Measurements from ENCODE around the gene ADD3. TPM values are rescaled to one million over a fixed set of nuclear protein-coding genes. Genes with fewer than 3 reads are reported as not detected.

Gene ADD3
- total RNA-seq, 1 experiment from 2014 or later, result 32.4 TPM

DNA sequence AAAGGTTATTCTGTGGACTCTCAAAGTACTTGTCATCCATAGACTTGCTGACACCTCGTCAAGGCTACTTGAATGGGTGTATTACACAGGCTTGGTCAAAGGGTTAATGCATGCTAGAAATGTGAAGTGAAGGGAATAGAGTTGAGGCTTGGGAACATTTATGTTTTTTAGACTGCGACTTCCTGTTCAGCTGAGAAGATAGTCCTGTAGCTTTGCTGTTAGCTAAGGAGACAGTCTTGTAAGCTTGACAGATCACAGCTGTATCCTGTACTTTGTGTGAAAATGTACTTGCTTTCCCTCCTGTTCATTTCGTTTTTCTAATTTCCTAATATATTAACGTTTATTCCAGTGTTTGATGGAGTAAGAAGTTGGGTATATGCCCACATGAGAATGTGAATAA is 52.1 kb downstream of the ADD3 start:
- H3K9me3 ChIP-seq (ENCODE audit: control insufficient read depth, insufficient read depth, low read depth, low read length), result no peaks in the 10 kb centered on the region
- ChIA-PET CTCF (no interaction called here), POLR2A (no interaction called here)
- TF ChIP-seq SIN3A (IDR thresholded peaks at IDR 0.05; ENCODE audit: borderline replicate concordance, insufficient read depth, low read depth, low read length) (no peak), POLR2AphosphoS5 (IDR thresholded peaks at IDR 0.05; ENCODE audit: low read depth, low read length) (no peak), REST (IDR thresholded peaks at IDR 0.05; ENCODE audit: insufficient read depth in 1 of 2, low read depth in 2 of 2, low read length in 1 of 2) (no peak)
- DNase-seq (ENCODE audit: low read depth, low spot score), result no peak
- no TSS peak for BruUV-seq (replicated peaks)
- in situ Hi-C loops (cut with HindIII; ENCODE audit: low pct_unique_long_range_greater_than_20kb, low sequenced_read_pairs), result no loop called here
- intact Hi-C loops (cut with micrococcal nuclease; ENCODE audit: unreplicated experiment), result no loop called here
- H3K4me1 ChIP-seq (ENCODE audit: control insufficient read depth, insufficient read depth, low read length), result no peaks in the 10 kb centered on the region
- H3K27ac ChIP-seq (ENCODE audit: low read length), result no peak overlapping the region
- H3K36me3 ChIP-seq (ENCODE audit: control insufficient read depth, insufficient read depth, low read length), result no peaks in the 10 kb centered on the region
- no peak overlapping the region for H3K4me3 ChIP-seq (ENCODE audit: low read depth in 2 of 2, low read length in 2 of 2)
- no peak for ATAC-seq
- H3K27me3 ChIP-seq (ENCODE audit: control insufficient read depth, insufficient read depth, low read length), result no peaks in the 10 kb centered on the region

GRCh38 chr10:110061687-110062086 is 53.9 kb downstream of the ADD3 start:
- POLR2A ChIA-PET, result no interaction called here
- no TSS peak for BruUV-seq (replicated peaks)
- CTCF ChIA-PET, result no interaction called here

More at GRCh38 chr10:110061687-110062086, 53.9 kb downstream of the ADD3 start:
- intact Hi-C loops (cut with micrococcal nuclease; ENCODE audit: unreplicated experiment), result no loop called here
- in situ Hi-C loops (cut with HindIII; ENCODE audit: low pct_unique_long_range_greater_than_20kb, low sequenced_read_pairs), result no loop called here
- ATAC-seq (no peak), DNase-seq (ENCODE audit: low read depth, low spot score) (no peak)
- TF ChIP-seq SIN3A (IDR thresholded peaks at IDR 0.05; ENCODE audit: borderline replicate concordance, insufficient read depth, low read depth, low read length) (no peak), TCF7L2 (IDR thresholded peaks at IDR 0.05; ENCODE audit: low read depth, low read length) (no peak), CTCF (IDR thresholded peaks at IDR 0.05) (no peak), POLR2AphosphoS5 (IDR thresholded peaks at IDR 0.05; ENCODE audit: low read depth, low read length) (no peak), REST (IDR thresholded peaks at IDR 0.05; ENCODE audit: insufficient read depth in 1 of 2, low read depth in 2 of 2, low read length in 1 of 2) (no peak)
- no peaks in the 10 kb centered on the region for H3K27me3 ChIP-seq (ENCODE audit: control insufficient read depth, insufficient read depth, low read length)
- H3K9me3 ChIP-seq (ENCODE audit: control insufficient read depth, insufficient read depth, low read depth, low read length), result no peaks in the 10 kb centered on the region
- no peak overlapping the region for H3K4me3 ChIP-seq (ENCODE audit: low read depth in 2 of 2, low read length in 2 of 2)
- H3K4me1 ChIP-seq (ENCODE audit: control insufficient read depth, insufficient read depth, low read length), result no peaks in the 10 kb centered on the region
- no peak overlapping the region for H3K27ac ChIP-seq (ENCODE audit: low read length)
- H3K36me3 ChIP-seq (ENCODE audit: control insufficient read depth, insufficient read depth, low read length), result no peaks in the 10 kb centered on the region

All from Panc1 (cell line).